WTC11 (cell line): ENCODE data around the gene CRCP. TPM values are rescaled to one million over a fixed set of nuclear protein-coding genes. Genes with fewer than 3 reads are reported as not detected.

Source experiments
- ATF1 ChIP-seq: sonication (generic); formaldehyde crosslinking; IDR thresholded peaks from 2 replicates; pipeline ENCODE4 v1.8.1; 2023; ENCODE audit warnings: mild to moderate bottlenecking, moderate library complexity, missing genetic modification reagents
- ELF4 ChIP-seq: sonication (generic); formaldehyde crosslinking; IDR thresholded peaks from 2 replicates; pipeline ENCODE4 v1.8.1; 2022; ENCODE audit warnings: low read depth, mild to moderate bottlenecking, moderate library complexity, missing genetic modification reagents
- ETV6 ChIP-seq: sonication (generic); formaldehyde crosslinking; IDR thresholded peaks from 2 replicates; pipeline ENCODE4 v1.8.1; 2022; ENCODE audit warnings: mild to moderate bottlenecking, missing genetic modification reagents
- FOXP1 ChIP-seq: sonication (generic); formaldehyde crosslinking; IDR thresholded peaks from 2 replicates; pipeline ENCODE4 v1.8.0; 2022; ENCODE audit warnings: missing genetic modification reagents, mild to moderate bottlenecking, moderate library complexity, borderline replicate concordance
- GRHL2 ChIP-seq: fragments of 250-450 bp; sonication (Bioruptor Pico); IDR thresholded peaks from 2 replicates; pipeline ENCODE4 v1.8.0; 2022; ENCODE audit warnings: mild to moderate bottlenecking, moderate library complexity; ENCODE audit not compliant: insufficient replicate concordance, severe bottlenecking
- GTF2I ChIP-seq: fragments of 250-450 bp; sonication (Bioruptor Pico); conservative IDR thresholded peaks from 2 replicates; pipeline ENCODE4 v1.4.0; 2021; ENCODE audit warnings: mild to moderate bottlenecking
- JUN ChIP-seq: sonication (generic); formaldehyde crosslinking; IDR thresholded peaks from 2 replicates; pipeline ENCODE4 v1.8.0; 2023; ENCODE audit warnings: mild to moderate bottlenecking, missing genetic modification reagents
- KAT7 ChIP-seq: sonication (generic); formaldehyde crosslinking; IDR thresholded peaks from 2 replicates; pipeline ENCODE4 v1.8.1; 2023; ENCODE audit warnings: missing genetic modification reagents, mild to moderate bottlenecking, borderline replicate concordance
- OVOL2 ChIP-seq: fragments of 250-450 bp; sonication (Bioruptor Pico); IDR thresholded peaks from 2 replicates; pipeline ENCODE4 v1.9.0; 2021; ENCODE audit warnings: mild to moderate bottlenecking, borderline replicate concordance
- PRRX2 ChIP-seq: fragments of 250-450 bp; sonication (Bioruptor Pico); IDR thresholded peaks from 2 replicates; pipeline ENCODE4 v1.8.0; 2021; ENCODE audit warnings: mild to moderate bottlenecking
- RELA ChIP-seq: sonication (generic); formaldehyde crosslinking; IDR thresholded peaks from 2 replicates; pipeline ENCODE4 v1.8.1; 2022; ENCODE audit warnings: missing genetic modification reagents, mild to moderate bottlenecking, borderline replicate concordance
- SMAD3 ChIP-seq: sonication (generic); formaldehyde crosslinking; IDR thresholded peaks from 2 replicates; pipeline ENCODE4 v1.8.0; 2022; ENCODE audit warnings: missing genetic modification reagents, mild to moderate bottlenecking, borderline replicate concordance
- TCF7 ChIP-seq: sonication (generic); formaldehyde crosslinking; IDR thresholded peaks from 2 replicates; pipeline ENCODE4 v1.8.0; 2022; ENCODE audit warnings: mild to moderate bottlenecking, low read depth, missing genetic modification reagents, moderate library complexity
- ZBTB21 ChIP-seq: sonication (generic); formaldehyde crosslinking; IDR thresholded peaks from 2 replicates; pipeline ENCODE4 v1.8.1; 2023; ENCODE audit warnings: mild to moderate bottlenecking, missing genetic modification reagents, borderline replicate concordance
- ZNF121 ChIP-seq: sonication (generic); formaldehyde crosslinking; IDR thresholded peaks from 2 replicates; pipeline ENCODE4 v1.8.0; 2023; ENCODE audit warnings: missing genetic modification reagents
- ZNF138 ChIP-seq: sonication (generic); formaldehyde crosslinking; conservative IDR thresholded peaks from 2 replicates; pipeline ENCODE4 v1.8.1; 2022; ENCODE audit warnings: mild to moderate bottlenecking, moderate library complexity, missing genetic modification reagents
- ZNF219 ChIP-seq: sonication (generic); formaldehyde crosslinking; IDR thresholded peaks from 2 replicates; pipeline ENCODE4 v1.8.0; 2023; ENCODE audit warnings: missing genetic modification reagents, mild to moderate bottlenecking, borderline replicate concordance
- ZNF423 ChIP-seq: fragments of 250-450 bp; sonication (Bioruptor Pico); IDR thresholded peaks from 2 replicates; pipeline ENCODE4 v2.1.2; 2022; ENCODE audit warnings: mild to moderate bottlenecking, moderate library complexity
- total RNA-seq: library from RNA; stranded (reverse); gene quantifications from 3 replicates; pipeline ENCODE4 v1.2.3, GENCODE V29; 2021
- TF ChIP-seq, protein P1 (sequence below): fragments of 250-450 bp; sonication (Bioruptor Pico); IDR thresholded peaks from 2 replicates; pipeline ENCODE4 v1.9.0; 2021; ENCODE audit warnings: mild to moderate bottlenecking
- TF ChIP-seq, protein P2 (sequence below): sonication (generic); formaldehyde crosslinking; IDR thresholded peaks from 2 replicates; pipeline ENCODE4 v1.8.1; 2023; ENCODE audit warnings: mild to moderate bottlenecking, missing genetic modification reagents, borderline replicate concordance
- TF ChIP-seq, protein P3 (sequence below): sonication (generic); formaldehyde crosslinking; IDR thresholded peaks from 2 replicates; pipeline ENCODE4 v1.8.0; 2022; ENCODE audit warnings: mild to moderate bottlenecking, missing genetic modification reagents
- TF ChIP-seq, protein P4 (sequence below): sonication (generic); formaldehyde crosslinking; IDR thresholded peaks from 2 replicates; pipeline ENCODE4 v1.8.0; 2022; ENCODE audit warnings: mild to moderate bottlenecking, missing genetic modification reagents
- TF ChIP-seq, protein P5 (sequence below): sonication (generic); formaldehyde crosslinking; IDR thresholded peaks from 2 replicates; pipeline ENCODE4 v1.8.0; 2022; ENCODE audit warnings: mild to moderate bottlenecking, missing genetic modification reagents
- TF ChIP-seq, protein P6 (sequence below): sonication (generic); formaldehyde crosslinking; IDR thresholded peaks from 2 replicates; pipeline ENCODE4 v1.8.1; 2023; ENCODE audit warnings: mild to moderate bottlenecking, moderate library complexity, missing genetic modification reagents
- TF ChIP-seq, protein P7 (sequence below): sonication (generic); formaldehyde crosslinking; IDR thresholded peaks from 2 replicates; pipeline ENCODE4 v1.8.1; 2023; ENCODE audit warnings: mild to moderate bottlenecking, missing genetic modification reagents, moderate library complexity

The CRCP gene
- total RNA-seq, 1 experiment from 2014 or later = 23.3 TPM

DNA sequence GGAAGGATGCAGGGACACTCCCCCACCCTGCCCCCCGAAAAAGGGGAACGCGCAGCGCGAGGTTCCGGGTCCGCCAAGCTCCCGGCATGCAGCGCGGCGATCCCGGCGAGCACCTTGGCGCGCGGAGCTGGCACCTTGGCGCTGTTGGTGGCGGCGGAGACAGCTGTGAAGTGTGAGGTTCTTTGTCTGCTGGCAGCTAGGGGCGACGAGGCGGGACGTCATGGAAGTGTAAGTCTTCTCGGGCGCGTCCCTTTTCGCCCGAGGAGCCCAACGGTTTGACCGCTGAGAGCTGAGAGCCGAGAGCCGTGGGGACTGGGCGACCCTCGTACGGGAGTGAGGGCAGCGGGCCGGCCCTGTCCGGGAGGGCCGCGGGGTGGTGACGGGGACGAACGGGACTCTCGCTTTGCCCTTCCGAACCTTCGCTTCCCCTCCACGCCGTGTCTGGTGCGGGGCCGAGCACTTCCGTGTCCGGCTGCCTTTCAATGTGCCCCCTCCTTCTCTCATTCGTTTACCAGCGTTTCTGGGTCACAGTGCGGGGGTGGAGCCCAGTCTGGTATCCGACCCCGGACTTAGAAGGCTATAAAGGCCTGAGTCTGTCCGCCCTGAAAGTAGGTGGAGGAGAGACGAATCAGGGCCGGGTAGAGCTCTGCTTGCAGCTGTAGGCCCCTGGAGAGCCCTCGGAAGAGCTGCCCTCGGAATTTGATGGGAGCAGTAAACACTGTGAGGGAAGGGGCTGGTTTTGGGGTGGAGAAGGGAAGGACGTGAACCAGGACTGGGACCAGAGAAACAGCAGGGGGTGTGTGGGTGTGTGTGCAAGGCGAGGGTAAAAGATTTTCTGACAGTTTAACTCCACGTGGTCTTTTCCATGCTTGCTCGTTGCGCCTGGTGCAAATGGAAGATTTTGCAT lies at the start of gene CRCP (continued):
- no peak for TF ChIP-seq GRHL2 (CRISPR knock-in tag)
- TF ChIP-seq KAT7 = no peak
- TF ChIP-seq, protein P1, sequence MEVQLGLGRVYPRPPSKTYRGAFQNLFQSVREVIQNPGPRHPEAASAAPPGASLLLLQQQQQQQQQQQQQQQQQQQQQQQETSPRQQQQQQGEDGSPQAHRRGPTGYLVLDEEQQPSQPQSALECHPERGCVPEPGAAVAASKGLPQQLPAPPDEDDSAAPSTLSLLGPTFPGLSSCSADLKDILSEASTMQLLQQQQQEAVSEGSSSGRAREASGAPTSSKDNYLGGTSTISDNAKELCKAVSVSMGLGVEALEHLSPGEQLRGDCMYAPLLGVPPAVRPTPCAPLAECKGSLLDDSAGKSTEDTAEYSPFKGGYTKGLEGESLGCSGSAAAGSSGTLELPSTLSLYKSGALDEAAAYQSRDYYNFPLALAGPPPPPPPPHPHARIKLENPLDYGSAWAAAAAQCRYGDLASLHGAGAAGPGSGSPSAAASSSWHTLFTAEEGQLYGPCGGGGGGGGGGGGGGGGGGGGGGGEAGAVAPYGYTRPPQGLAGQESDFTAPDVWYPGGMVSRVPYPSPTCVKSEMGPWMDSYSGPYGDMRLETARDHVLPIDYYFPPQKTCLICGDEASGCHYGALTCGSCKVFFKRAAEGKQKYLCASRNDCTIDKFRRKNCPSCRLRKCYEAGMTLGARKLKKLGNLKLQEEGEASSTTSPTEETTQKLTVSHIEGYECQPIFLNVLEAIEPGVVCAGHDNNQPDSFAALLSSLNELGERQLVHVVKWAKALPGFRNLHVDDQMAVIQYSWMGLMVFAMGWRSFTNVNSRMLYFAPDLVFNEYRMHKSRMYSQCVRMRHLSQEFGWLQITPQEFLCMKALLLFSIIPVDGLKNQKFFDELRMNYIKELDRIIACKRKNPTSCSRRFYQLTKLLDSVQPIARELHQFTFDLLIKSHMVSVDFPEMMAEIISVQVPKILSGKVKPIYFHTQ (CRISPR knock-in tag) = no peak
- no peak for TF ChIP-seq ZNF138 (CRISPR knock-in tag)
- no peak for TF ChIP-seq ZNF423 (CRISPR knock-in tag)
- TF ChIP-seq FOXP1 (CRISPR knock-in tag) = peak; percentile 88
- no peak for TF ChIP-seq GTF2I
- TF ChIP-seq ELF4 = no peak
- TF ChIP-seq, protein P2, sequence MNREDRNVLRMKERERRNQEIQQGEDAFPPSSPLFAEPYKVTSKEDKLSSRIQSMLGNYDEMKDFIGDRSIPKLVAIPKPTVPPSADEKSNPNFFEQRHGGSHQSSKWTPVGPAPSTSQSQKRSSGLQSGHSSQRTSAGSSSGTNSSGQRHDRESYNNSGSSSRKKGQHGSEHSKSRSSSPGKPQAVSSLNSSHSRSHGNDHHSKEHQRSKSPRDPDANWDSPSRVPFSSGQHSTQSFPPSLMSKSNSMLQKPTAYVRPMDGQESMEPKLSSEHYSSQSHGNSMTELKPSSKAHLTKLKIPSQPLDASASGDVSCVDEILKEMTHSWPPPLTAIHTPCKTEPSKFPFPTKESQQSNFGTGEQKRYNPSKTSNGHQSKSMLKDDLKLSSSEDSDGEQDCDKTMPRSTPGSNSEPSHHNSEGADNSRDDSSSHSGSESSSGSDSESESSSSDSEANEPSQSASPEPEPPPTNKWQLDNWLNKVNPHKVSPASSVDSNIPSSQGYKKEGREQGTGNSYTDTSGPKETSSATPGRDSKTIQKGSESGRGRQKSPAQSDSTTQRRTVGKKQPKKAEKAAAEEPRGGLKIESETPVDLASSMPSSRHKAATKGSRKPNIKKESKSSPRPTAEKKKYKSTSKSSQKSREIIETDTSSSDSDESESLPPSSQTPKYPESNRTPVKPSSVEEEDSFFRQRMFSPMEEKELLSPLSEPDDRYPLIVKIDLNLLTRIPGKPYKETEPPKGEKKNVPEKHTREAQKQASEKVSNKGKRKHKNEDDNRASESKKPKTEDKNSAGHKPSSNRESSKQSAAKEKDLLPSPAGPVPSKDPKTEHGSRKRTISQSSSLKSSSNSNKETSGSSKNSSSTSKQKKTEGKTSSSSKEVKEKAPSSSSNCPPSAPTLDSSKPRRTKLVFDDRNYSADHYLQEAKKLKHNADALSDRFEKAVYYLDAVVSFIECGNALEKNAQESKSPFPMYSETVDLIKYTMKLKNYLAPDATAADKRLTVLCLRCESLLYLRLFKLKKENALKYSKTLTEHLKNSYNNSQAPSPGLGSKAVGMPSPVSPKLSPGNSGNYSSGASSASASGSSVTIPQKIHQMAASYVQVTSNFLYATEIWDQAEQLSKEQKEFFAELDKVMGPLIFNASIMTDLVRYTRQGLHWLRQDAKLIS (CRISPR knock-in tag) = no peak
- TF ChIP-seq ZNF121 (CRISPR knock-in tag) = no peak
- TF ChIP-seq OVOL2 (CRISPR knock-in tag) = no peak
- TF ChIP-seq, protein P3, sequence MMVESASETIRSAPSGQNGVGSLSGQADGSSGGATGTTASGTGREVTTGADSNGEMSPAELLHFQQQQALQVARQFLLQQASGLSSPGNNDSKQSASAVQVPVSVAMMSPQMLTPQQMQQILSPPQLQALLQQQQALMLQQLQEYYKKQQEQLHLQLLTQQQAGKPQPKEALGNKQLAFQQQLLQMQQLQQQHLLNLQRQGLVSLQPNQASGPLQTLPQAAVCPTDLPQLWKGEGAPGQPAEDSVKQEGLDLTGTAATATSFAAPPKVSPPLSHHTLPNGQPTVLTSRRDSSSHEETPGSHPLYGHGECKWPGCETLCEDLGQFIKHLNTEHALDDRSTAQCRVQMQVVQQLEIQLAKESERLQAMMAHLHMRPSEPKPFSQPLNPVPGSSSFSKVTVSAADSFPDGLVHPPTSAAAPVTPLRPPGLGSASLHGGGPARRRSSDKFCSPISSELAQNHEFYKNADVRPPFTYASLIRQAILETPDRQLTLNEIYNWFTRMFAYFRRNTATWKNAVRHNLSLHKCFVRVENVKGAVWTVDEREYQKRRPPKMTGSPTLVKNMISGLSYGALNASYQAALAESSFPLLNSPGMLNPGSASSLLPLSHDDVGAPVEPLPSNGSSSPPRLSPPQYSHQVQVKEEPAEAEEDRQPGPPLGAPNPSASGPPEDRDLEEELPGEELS (CRISPR knock-in tag) = peak; percentile 50
- TF ChIP-seq, protein P4, sequence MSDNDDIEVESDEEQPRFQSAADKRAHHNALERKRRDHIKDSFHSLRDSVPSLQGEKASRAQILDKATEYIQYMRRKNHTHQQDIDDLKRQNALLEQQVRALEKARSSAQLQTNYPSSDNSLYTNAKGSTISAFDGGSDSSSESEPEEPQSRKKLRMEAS (CRISPR knock-in tag) = peak; percentile 80
- TF ChIP-seq ETV6 = peak; percentile 74; the same call in 1 of the 2 replicates
- TF ChIP-seq ZNF219 (CRISPR knock-in tag) = no peak
- TF ChIP-seq, protein P5, sequence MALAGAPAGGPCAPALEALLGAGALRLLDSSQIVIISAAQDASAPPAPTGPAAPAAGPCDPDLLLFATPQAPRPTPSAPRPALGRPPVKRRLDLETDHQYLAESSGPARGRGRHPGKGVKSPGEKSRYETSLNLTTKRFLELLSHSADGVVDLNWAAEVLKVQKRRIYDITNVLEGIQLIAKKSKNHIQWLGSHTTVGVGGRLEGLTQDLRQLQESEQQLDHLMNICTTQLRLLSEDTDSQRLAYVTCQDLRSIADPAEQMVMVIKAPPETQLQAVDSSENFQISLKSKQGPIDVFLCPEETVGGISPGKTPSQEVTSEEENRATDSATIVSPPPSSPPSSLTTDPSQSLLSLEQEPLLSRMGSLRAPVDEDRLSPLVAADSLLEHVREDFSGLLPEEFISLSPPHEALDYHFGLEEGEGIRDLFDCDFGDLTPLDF (CRISPR knock-in tag) = 0 out of 2 replicates have a peak, but pooled peaks have one; percentile 25
- TF ChIP-seq TCF7 (CRISPR knock-in tag) = no peak
- TF ChIP-seq SMAD3 (CRISPR knock-in tag) = no peak
- TF ChIP-seq RELA = peak; percentile 40; the same call in 1 of the 2 replicates
- TF ChIP-seq, protein P6, sequence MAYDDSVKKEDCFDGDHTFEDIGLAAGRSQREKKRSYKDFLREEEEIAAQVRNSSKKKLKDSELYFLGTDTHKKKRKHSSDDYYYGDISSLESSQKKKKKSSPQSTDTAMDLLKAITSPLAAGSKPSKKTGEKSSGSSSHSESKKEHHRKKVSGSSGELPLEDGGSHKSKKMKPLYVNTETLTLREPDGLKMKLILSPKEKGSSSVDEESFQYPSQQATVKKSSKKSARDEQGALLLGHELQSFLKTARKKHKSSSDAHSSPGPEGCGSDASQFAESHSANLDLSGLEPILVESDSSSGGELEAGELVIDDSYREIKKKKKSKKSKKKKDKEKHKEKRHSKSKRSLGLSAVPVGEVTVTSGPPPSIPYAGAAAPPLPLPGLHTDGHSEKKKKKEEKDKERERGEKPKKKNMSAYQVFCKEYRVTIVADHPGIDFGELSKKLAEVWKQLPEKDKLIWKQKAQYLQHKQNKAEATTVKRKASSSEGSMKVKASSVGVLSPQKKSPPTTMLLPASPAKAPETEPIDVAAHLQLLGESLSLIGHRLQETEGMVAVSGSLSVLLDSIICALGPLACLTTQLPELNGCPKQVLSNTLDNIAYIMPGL (CRISPR knock-in tag) = no peak; the same call in 1 of the 2 replicates
- TF ChIP-seq ZBTB21 = no peak
- no peak for TF ChIP-seq ATF1 (CRISPR knock-in tag)
- TF ChIP-seq, protein P7, sequence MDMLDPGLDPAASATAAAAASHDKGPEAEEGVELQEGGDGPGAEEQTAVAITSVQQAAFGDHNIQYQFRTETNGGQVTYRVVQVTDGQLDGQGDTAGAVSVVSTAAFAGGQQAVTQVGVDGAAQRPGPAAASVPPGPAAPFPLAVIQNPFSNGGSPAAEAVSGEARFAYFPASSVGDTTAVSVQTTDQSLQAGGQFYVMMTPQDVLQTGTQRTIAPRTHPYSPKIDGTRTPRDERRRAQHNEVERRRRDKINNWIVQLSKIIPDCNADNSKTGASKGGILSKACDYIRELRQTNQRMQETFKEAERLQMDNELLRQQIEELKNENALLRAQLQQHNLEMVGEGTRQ (CRISPR knock-in tag) = no peak
- no peak for TF ChIP-seq PRRX2
- TF ChIP-seq JUN (CRISPR knock-in tag) = peak; percentile 42; the same call in 1 of the 2 replicates
